KMS-11 (cell line): ENCODE measurements around the gene PITX1.

Source experiments
- H2AFZ ChIP-seq: fragments of 200-600 bp; sonication (generic); 2 replicates; pipeline ENCODE4 v1.6.1; 2016; ENCODE audit warnings: antibody characterized with exemption, mixed run types, low read depth
- H3K27ac ChIP-seq: fragments of 200-600 bp; sonication (generic); 2 replicates; pipeline ENCODE4 v1.6.1; 2016; ENCODE audit warnings: mild to moderate bottlenecking, mixed run types
- H3K27me3 ChIP-seq: fragments of 200-600 bp; sonication (generic); 2 replicates; pipeline ENCODE4 v1.6.1; 2017; ENCODE audit warnings: mild to moderate bottlenecking, low read depth, mixed run types, moderate library complexity; ENCODE audit not compliant: insufficient read depth
- H3K36me3 ChIP-seq: fragments of 200-600 bp; sonication (generic); 2 replicates; pipeline ENCODE4 v1.6.1; 2017; ENCODE audit warnings: mild to moderate bottlenecking, mixed run types; ENCODE audit not compliant: insufficient read depth
- H3K4me1 ChIP-seq: fragments of 200-600 bp; sonication (generic); 2 replicates; pipeline ENCODE4 v1.6.1; 2016; ENCODE audit warnings: mild to moderate bottlenecking, low read depth, mixed run types; ENCODE audit not compliant: poor library complexity, severe bottlenecking
- H3K4me2 ChIP-seq: fragments of 200-600 bp; sonication (generic); 2 replicates; pipeline ENCODE4 v1.7.0; 2016; ENCODE audit warnings: mild to moderate bottlenecking, mixed run types
- H3K4me3 ChIP-seq: fragments of 200-600 bp; sonication (generic); IDR thresholded peaks from 2 replicates; pipeline ENCODE4 v1.6.1; 2017; ENCODE audit warnings: low read depth, low read length, mixed read lengths; ENCODE audit not compliant: insufficient read depth
- H3K79me2 ChIP-seq: fragments of 200-600 bp; sonication (generic); 2 replicates; pipeline ENCODE4 v1.6.1; 2016; ENCODE audit warnings: low read depth, mixed run types; ENCODE audit not compliant: insufficient read depth
- H3K9ac ChIP-seq: fragments of 200-600 bp; sonication (generic); 2 replicates; pipeline ENCODE4 v1.6.1; 2016; ENCODE audit warnings: mild to moderate bottlenecking, mixed run types
- H4K20me1 ChIP-seq: fragments of 200-600 bp; sonication (generic); 2 replicates; pipeline ENCODE4 v1.6.1; 2016; ENCODE audit warnings: mild to moderate bottlenecking, mixed run types; ENCODE audit not compliant: insufficient read depth
- TF ChIP-seq, protein P1 (sequence below): fragments of 200-600 bp; sonication (generic); conservative IDR thresholded peaks from 2 replicates; pipeline ENCODE4 v1.6.1; 2017; ENCODE audit warnings: low read depth, mild to moderate bottlenecking, antibody characterized with exemption, low read length, moderate library complexity, mixed read lengths

The PITX1 gene

DNA sequence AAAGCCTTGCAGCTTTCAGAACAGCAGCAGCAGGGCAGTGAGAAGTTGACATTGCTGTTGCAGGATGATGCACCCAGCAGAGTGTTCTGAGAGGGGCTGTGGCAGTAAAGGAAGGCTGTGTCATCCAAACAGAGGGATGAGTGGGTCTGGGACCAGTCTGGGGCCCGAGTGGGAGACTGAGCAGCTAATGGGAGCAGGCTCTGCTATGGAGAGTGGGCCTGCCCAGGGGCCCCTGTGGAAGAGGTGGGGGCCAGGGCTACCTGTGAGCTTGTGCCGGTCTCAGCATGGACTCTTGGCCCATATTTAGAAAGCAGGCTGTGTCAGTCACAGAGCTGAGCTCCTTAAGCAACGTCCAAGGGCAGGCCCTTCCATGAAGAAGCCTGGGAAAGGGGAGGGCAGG is 26.0 kb upstream of the PITX1 start:
- TF ChIP-seq, protein P1, sequence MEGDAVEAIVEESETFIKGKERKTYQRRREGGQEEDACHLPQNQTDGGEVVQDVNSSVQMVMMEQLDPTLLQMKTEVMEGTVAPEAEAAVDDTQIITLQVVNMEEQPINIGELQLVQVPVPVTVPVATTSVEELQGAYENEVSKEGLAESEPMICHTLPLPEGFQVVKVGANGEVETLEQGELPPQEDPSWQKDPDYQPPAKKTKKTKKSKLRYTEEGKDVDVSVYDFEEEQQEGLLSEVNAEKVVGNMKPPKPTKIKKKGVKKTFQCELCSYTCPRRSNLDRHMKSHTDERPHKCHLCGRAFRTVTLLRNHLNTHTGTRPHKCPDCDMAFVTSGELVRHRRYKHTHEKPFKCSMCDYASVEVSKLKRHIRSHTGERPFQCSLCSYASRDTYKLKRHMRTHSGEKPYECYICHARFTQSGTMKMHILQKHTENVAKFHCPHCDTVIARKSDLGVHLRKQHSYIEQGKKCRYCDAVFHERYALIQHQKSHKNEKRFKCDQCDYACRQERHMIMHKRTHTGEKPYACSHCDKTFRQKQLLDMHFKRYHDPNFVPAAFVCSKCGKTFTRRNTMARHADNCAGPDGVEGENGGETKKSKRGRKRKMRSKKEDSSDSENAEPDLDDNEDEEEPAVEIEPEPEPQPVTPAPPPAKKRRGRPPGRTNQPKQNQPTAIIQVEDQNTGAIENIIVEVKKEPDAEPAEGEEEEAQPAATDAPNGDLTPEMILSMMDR, result no peak
- Histone ChIP-seq H3K79me2 (no peaks in the 10 kb centered on the region), H3K27me3 (no peaks in the 10 kb centered on the region), H3K4me1 (no peaks in the 10 kb centered on the region), H4K20me1 (no peaks in the 10 kb centered on the region), H2AFZ (no peak overlapping the region), H3K36me3 (no peaks in the 10 kb centered on the region), H3K9ac (no peak overlapping the region), H3K4me2 (no peak overlapping the region), H3K4me3 (no peak overlapping the region), H3K27ac (no peak overlapping the region)

- no peaks in the 10 kb centered on the region for H4K20me1 ChIP-seq
- H3K79me2 ChIP-seq, result no peaks in the 10 kb centered on the region
- TF ChIP-seq, protein P1, result no peak
- no peak overlapping the region for H2AFZ ChIP-seq
- H3K4me2 ChIP-seq, result no peak overlapping the region
- H3K27me3 ChIP-seq, result no peaks in the 10 kb centered on the region
- H3K36me3 ChIP-seq, result no peaks in the 10 kb centered on the region
- no peak overlapping the region for H3K9ac ChIP-seq
- no peak overlapping the region for H3K4me3 ChIP-seq
- no peaks in the 10 kb centered on the region for H3K4me1 ChIP-seq
- no peak overlapping the region for H3K27ac ChIP-seq
Observed at GRCh38 chr5:135059000-135059923, 25.2 kb upstream of the PITX1 start.

DNA sequence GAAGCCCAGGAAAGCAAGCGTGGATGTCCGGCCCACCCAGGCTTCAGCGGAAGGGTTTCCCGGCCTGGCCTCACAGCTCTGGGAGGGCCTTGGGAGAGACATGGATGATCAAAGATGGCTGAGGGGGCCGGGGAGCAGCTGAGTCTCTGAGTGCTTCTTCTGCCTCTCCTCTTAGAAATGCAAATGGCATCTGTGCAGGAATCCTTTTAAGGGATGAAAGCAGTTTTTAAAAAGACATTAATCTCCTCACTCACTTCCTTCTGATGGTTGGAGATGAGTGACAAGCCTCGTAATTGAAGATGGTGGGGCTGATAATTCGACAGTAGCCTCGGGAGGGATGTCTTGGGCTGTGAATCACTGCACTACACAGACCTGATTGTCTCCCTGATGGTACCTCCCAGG is 24.3 kb upstream of the PITX1 start:
- H3K79me2 ChIP-seq, result no peaks in the 10 kb centered on the region
- H3K27me3 ChIP-seq, result no peaks in the 10 kb centered on the region
- no peaks in the 10 kb centered on the region for H4K20me1 ChIP-seq
- H3K4me1 ChIP-seq, result peaks cover 8% of the 10 kb centered on the region
- no peak overlapping the region for H3K9ac ChIP-seq
- H2AFZ ChIP-seq, result no peak overlapping the region
- no peaks in the 10 kb centered on the region for H3K36me3 ChIP-seq
- H3K27ac ChIP-seq, result no peak overlapping the region
- TF ChIP-seq, protein P1, result no peak
- no peak overlapping the region for H3K4me2 ChIP-seq
- no peak overlapping the region for H3K4me3 ChIP-seq

- TF ChIP-seq, protein P1, result no peak
- H3K9ac ChIP-seq, result no peak overlapping the region
- H3K4me3 ChIP-seq, result no peak overlapping the region
- H3K4me1 ChIP-seq, result peaks cover 16% of the 10 kb centered on the region
- no peaks in the 10 kb centered on the region for H4K20me1 ChIP-seq
- no peak overlapping the region for H3K27ac ChIP-seq
- H3K4me2 ChIP-seq, result no peak overlapping the region
- H3K36me3 ChIP-seq, result no peaks in the 10 kb centered on the region
- no peaks in the 10 kb centered on the region for H3K79me2 ChIP-seq
- no peaks in the 10 kb centered on the region for H3K27me3 ChIP-seq
- no peak overlapping the region for H2AFZ ChIP-seq
Observed at GRCh38 chr5:135057233-135057632, 23.2 kb upstream of the PITX1 start.
